GM18519 (cell line): ENCODE data around the gene FGF22.
"Not testable (repeated sequence)": the region's sequence is repeated elsewhere in the genome, so short reads cannot be mapped to it uniquely, and the experiment has no call there.

ENCODE experiments used
- ATAC-seq: cut with Tn5 transposase; IDR thresholded peaks from one replicate; pipeline ENCODE4 v1.9.1; 2021; ENCODE audit warnings: mild to moderate bottlenecking, moderate library complexity; ENCODE audit not compliant: unreplicated experiment, low FRiP score

The FGF22 gene

GRCh38 chr19:620166-620862 is 19.4 kb upstream of the FGF22 start:
- no peak for ATAC-seq

GRCh38 chr19:621191-621590 is 18.5 kb upstream of the FGF22 start:
- ATAC-seq, result not testable (repeated sequence)

- no peak for ATAC-seq
Measured at GRCh38 chr19:621819-622218, 17.9 kb upstream of the FGF22 start.

- ATAC-seq, result no peak
Measured at GRCh38 chr19:622666-623065, 17.0 kb upstream of the FGF22 start.

- no peak for ATAC-seq
Measured at GRCh38 chr19:623175-623916, 16.3 kb upstream of the FGF22 start.

- ATAC-seq, result no peak
Measured at GRCh38 chr19:623974-624373, 15.7 kb upstream of the FGF22 start.

- no peak for ATAC-seq
Measured at GRCh38 chr19:624433-625109, 15.1 kb upstream of the FGF22 start.

- ATAC-seq, result no peak
Measured at GRCh38 chr19:625257-625656, 14.4 kb upstream of the FGF22 start.

GRCh38 chr19:626566-626965 is 13.1 kb upstream of the FGF22 start:
- ATAC-seq, result not testable (repeated sequence)

GRCh38 chr19:628168-628567 is 11.5 kb upstream of the FGF22 start:
- ATAC-seq, result no peak

GRCh38 chr19:629515-629914 is 10.2 kb upstream of the FGF22 start:
- not testable (repeated sequence) for ATAC-seq

GRCh38 chr19:629961-630714 is 9.5 kb upstream of the FGF22 start:
- ATAC-seq, result no peak

GRCh38 chr19:632579-633067 is 7.1 kb upstream of the FGF22 start:
- no peak for ATAC-seq

GRCh38 chr19:633068-633785 is 6.5 kb upstream of the FGF22 start, which contains the start of gene POLRMT:
Gene POLRMT (minus strand): TSS chr19:633537. CDS start chr19:633512, 25 bp downstream.
- peak; percentile 73 for ATAC-seq

GRCh38 chr19:633786-634639 is 5.7 kb upstream of the FGF22 start:
- ATAC-seq, result no peak

GRCh38 chr19:634975-635652 is 4.6 kb upstream of the FGF22 start:
- no peak for ATAC-seq

- ATAC-seq, result no peak
Measured at GRCh38 chr19:638906-639252, 800 bp upstream of the FGF22 start.

GRCh38 chr19:640161-640558 is 481 bp downstream of the FGF22 start:
- no peak for ATAC-seq
